GM12891 (cell line): ENCODE results near the gene BAX.
A peak's percentile ranks its signal among the peaks of the same experiment; 100 is the strongest.

Experiments used
- DNase-seq: peaks from one replicate; pipeline ENCODE4 v3.0.0; 2011; ENCODE audit warnings: low spot score; ENCODE audit not compliant: insufficient read length
- FAIRE-seq: peaks from 2 replicates; lab custom pipeline; 2011; peaks lifted over from hg19 to GRCh38; lab: Jason Lieb, UNC
- PAX5 ChIP-seq: IDR thresholded peaks from 2 replicates; pipeline ENCODE4 v1.6.1; 2011; ENCODE audit warnings: low read length, moderate library complexity, mild to moderate bottlenecking; ENCODE audit not compliant: insufficient read depth, severe bottlenecking
- POLR2A ChIP-seq: IDR thresholded peaks from 2 replicates; pipeline ENCODE4 v1.6.1; 2011; ENCODE audit warnings: low read depth, low read length, control low read depth
- POLR2AphosphoS5 ChIP-seq: IDR thresholded peaks from 2 replicates; pipeline ENCODE4 v1.6.1; 2011; ENCODE audit warnings: low read depth, low read length, control low read depth
- POU2F2 ChIP-seq: IDR thresholded peaks from 2 replicates; pipeline ENCODE4 v1.6.1; 2011; ENCODE audit warnings: low read depth, mild to moderate bottlenecking, control low read depth, low read length, moderate library complexity
- SPI1 ChIP-seq: IDR thresholded peaks from 2 replicates; pipeline ENCODE4 v1.6.1; 2011; ENCODE audit warnings: low read depth, low read length, control low read depth
- TAF1 ChIP-seq: IDR thresholded peaks from 2 replicates; pipeline ENCODE4 v1.6.1; 2011; ENCODE audit warnings: low read depth, low read length, control low read depth

The BAX gene

DNA sequence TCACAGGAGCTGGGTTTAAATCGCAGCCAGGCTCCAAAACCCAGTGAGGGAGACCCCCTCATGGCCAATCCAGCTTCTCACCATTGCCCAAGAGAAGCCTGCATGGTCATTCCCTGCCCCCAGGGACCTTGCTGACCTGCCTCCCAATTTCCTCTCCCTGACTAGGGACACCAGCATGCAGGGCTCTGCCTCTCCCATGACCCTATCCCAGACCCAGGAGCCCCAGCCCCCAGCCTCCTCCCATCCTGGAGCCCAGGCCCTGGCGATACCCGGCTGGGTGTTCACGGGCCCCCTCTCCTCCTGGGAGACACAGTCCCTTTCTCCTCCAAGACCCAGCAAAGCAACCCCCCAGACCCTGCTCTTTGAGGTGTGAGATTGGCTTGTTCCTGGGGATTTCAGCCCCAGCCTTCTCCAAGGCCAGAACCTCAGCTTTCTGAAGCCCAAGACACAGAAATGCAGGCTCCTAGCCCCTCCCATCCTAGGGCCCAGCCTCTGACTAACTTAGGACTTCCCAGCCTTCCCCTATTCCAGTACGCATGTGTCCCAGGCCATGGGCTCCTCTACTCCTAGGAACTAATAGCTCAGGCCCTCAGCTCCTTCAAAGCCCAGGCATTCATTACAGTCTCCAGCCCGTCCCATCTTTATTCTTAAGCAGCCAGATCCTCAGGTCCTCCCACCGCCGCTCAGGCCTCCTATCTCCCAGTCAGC lies 37.4 kb downstream of the BAX start:
- 0 out of 2 replicates have a peak, but pooled peaks have one; percentile 2 for TF ChIP-seq SPI1
- no peak for TF ChIP-seq POLR2A
- FAIRE-seq (no peak), DNase-seq (peak; percentile 47)

- no peak for FAIRE-seq
- DNase-seq = no peak
- TF ChIP-seq SPI1 (no peak), POLR2A (no peak), POLR2AphosphoS5 (no peak), POU2F2 (no peak), TAF1 (no peak), PAX5 (no peak)
These were observed 38.0 kb downstream of the BAX start for GRCh38 chr19:48992581-48993174.

DNA sequence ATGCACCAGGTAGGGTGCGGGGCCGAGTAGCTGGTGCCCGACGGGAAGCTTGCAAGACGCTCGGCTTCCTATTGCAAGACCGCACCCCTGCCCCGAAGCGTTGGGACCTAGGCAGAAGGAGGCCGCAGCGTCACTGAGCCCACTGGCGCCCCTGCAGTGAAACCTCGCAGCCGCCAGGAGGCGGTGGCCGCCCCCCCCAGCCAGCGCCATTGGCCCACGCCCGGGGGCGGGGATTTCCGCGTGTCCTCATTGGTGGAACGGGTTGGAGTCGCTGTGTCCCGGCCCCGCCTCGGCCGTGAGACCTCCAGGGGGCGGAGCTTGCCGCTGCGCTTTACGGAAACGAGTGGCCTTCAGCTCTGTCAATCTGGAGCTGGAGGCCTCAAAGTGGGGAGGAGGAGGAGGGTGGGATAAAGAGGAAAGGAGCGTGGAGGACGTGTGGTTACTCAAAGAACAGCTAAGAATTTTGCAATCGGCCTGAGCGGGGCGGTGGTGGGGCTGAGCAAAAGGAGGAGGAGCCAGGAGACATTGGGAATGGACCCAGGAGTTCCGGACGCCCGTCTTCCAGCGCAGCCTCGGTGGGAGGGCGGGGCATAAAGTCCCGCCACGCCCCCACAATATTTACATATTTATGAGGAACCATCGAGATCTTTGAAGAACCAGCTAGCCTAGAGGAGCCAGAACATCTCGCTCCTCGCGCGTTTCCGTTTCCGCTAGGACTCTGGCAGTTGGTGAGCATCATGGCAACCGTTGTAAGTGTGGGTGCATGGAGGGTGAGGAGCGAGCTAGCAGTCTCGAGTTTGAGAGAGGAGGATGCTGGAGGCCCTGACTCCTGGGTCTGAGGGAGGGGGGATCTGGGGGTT lies 38.7 kb downstream of the BAX start, which contains the start of the genes GYS1 and RUVBL2:
Gene GYS1, minus strand, starts transcription at position 135 of the 860 bp plus-strand sequence. CDS start 197 bp downstream, outside the sequence.
Gene RUVBL2, plus strand, starts transcription at position 713 of the 860 bp plus-strand sequence. Its CDS starts 25 bp downstream, at position 738.
- TF ChIP-seq POLR2A (peak; percentile 94), POLR2AphosphoS5 (peak; percentile 95), POU2F2 (peak; percentile 97), TAF1 (peak; percentile 93), PAX5 (no peak), SPI1 (no peak; the same call in 1 of the 2 replicates)
- FAIRE-seq (peak; percentile 99), DNase-seq (peak; percentile 98)

DNA sequence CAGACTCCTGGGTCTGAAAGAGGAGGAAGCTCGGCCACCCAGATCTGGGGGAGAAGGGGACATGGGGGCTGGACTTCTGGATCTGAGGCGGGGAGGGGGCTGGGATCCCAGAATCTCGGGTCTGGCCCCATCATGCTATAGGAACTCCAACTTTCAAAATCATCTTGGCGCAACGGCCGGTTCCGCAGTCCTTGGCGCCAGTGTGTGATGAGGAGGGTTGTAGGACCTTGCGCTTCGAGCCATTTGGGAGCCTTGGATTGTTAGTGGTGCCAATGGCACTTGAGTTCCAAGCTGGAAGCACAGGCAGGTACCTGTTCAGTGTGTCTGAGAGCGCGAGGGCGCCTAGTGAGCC lies 39.3 kb downstream of the BAX start:
- no peak for FAIRE-seq
- TF ChIP-seq POU2F2 (no peak), SPI1 (no peak), TAF1 (no peak), POLR2A (no peak), POLR2AphosphoS5 (no peak), PAX5 (no peak)
- no peak for DNase-seq

DNA sequence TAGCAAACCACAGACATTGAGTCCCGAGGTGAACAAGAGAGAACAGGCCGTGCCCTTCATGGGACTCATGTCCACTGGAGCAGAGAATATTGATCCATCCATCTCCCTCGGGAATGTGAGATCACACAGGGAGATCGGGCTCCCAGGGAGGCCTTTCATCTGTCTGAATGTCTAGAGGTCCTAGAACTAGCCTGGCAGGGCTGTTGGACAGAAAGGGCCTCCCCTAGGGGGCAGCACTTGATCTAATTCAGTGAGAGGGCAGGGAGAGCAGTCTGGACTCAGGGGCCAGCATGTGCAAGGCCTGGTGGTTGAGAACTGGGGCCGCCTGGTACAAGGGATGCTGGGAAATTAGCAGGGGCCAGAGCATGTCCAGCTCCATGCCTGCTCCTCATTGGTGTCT lies 43.3 kb downstream of the BAX start:
- no peak for TF ChIP-seq POLR2AphosphoS5
- no peak for TF ChIP-seq POLR2A
- no peak for TF ChIP-seq SPI1
- TF ChIP-seq TAF1 = no peak
- TF ChIP-seq PAX5 = no peak
- no peak for TF ChIP-seq POU2F2
- no peak for FAIRE-seq

GRCh38 chr19:48999481-49000325 lies 45.0 kb downstream of the BAX start:
- FAIRE-seq (no peak), DNase-seq (no peak)
- TF ChIP-seq POLR2A = no peak
- 0 out of 2 replicates have a peak, but pooled peaks have one; percentile 8 for TF ChIP-seq SPI1

More for the DNA sequence above, 43.3 kb downstream of the BAX start:
- no peak for DNase-seq

- FAIRE-seq = no peak
- TF ChIP-seq POLR2AphosphoS5 (no peak), PAX5 (no peak), TAF1 (no peak), POLR2A (no peak), SPI1 (no peak), POU2F2 (no peak)
- no peak for DNase-seq
These were observed 49.5 kb downstream of the BAX start for GRCh38 chr19:49004133-49004532.

GRCh38 chr19:49004964-49005614 lies 50.4 kb downstream of the BAX start:
- FAIRE-seq (no peak), DNase-seq (no peak)
- TF ChIP-seq PAX5 = no peak
- TF ChIP-seq POU2F2 = no peak
- no peak for TF ChIP-seq POLR2A

- DNase-seq = no peak
- TF ChIP-seq POLR2AphosphoS5 (no peak), TAF1 (no peak), POLR2A (no peak), PAX5 (no peak), POU2F2 (no peak), SPI1 (no peak)
- FAIRE-seq = no peak
These were observed 52.2 kb downstream of the BAX start for GRCh38 chr19:49006905-49007304.
